Measurements from ENCODE around the gene PSMA6.
"Not testable (repeated sequence)": the region's sequence is repeated elsewhere in the genome, so short reads cannot be mapped to it uniquely, and the experiment has no call there.

The PSMA6 gene

DNA sequence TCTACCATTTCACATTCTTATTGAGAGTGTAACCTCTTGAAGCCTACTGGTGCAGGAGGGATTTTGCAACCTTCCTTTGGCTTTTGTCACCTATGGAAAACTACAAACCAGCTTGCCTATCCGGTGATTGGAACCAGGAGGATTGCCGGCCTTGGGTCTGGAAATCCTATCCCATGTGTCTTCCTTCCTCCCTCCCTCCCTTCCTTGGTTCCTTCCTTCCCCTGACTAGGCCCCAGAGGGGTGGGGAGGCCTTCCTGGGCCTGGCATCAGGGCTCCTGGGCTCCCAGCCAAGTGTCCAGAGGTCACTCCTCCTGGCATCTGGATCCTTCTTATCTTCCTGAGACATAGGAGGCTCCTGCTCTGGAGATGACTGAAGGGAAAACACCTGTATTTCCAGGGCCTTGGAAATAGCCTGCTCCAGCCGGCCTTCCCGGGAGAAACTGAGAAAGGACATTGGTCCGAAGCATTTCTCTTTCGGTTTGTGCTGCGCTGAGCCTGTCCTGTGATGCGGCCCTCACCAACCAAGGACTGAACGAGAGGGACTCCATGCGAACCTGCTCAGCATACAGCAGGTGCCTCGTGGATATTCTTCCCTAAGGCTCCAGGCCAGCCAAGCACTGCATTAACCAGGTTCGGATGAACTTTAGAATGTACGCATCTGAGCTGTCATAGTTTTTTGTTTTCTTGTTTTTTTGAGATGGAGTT lies 43.4 kb downstream of the PSMA6 start:
- no peaks in the 10 kb centered on the region for H3K36me3 ChIP-seq
- no peaks in the 10 kb centered on the region for H3K27me3 ChIP-seq
- TF ChIP-seq Cebpa-rat (IDR thresholded peaks at IDR 0.05): no peak
- peaks cover 81% of the 10 kb centered on the region for H3K4me1 ChIP-seq
- H3K27ac ChIP-seq: no peak overlapping the region; the same call in 1 of the 2 replicates
- no peak overlapping the region for H3K4me3 ChIP-seq
- H4K20me1 ChIP-seq: no peaks in the 10 kb centered on the region
- H3K9me3 ChIP-seq: no peaks in the 10 kb centered on the region
- no peak overlapping the region for H3K4me2 ChIP-seq
- H3K9ac ChIP-seq: no peak overlapping the region

GRCh38 chr14:35336171-35336493 lies 44.0 kb downstream of the PSMA6 start:
- not testable (repeated sequence) for H3K36me3 ChIP-seq, H4K20me1 ChIP-seq, H3K27me3 ChIP-seq, H3K4me3 ChIP-seq, H3K9ac ChIP-seq, H3K9me3 ChIP-seq
- Histone ChIP-seq H3K27ac (peak overlapping the region; percentile 67), H3K4me1 (peaks cover 87% of the 10 kb centered on the region), H3K4me2 (peak overlapping the region; percentile 45; the same call in 1 of the 2 replicates)

DNA sequence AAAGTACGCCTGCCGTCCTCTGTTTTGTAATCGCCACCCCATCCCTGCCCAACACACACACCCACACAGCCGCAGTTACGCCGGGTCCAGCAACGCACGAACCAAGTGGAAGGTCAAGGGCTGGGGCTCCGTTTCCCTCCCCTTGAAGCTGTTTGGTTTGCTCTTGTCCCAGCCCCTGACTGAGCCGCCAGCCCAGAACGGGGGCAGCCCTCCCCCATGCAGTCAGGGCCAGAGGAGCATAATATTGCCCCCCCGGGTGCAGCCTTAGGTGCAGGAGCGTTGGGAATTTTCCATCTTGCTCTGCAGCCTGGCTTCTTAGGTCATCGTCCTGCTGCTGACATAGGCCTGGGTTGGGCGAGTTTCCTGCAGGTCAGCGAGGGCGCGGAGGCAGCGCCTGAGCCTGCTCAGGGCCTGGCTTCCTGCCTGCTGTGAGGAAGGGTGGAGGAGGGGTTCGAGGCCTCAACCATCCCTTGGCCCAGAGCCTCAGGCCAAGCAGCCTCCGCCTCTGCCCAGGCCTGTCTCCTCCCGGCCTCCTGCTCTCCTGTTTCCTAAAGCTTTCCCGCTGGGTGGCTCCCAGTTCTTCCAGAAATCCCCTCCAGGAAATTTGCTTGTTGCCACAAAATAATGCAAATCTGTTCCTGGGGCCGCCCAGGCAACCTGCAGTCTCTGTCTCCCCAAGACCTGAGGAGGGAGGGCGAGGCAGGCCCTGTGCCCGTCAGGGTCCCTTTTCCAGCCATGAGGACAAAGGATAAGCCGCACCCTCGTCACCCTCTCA lies 44.5 kb downstream of the PSMA6 start:
- no peaks in the 10 kb centered on the region for H3K9me3 ChIP-seq
- no peaks in the 10 kb centered on the region for H3K36me3 ChIP-seq
- peak overlapping the region; percentile 45 for H3K4me2 ChIP-seq
- H3K4me3 ChIP-seq: no peak overlapping the region
- TF ChIP-seq Cebpa-rat (IDR thresholded peaks at IDR 0.05): no peak
- H3K4me1 ChIP-seq: peaks cover 88% of the 10 kb centered on the region
- H3K9ac ChIP-seq: 0 out of 2 replicates have a peak overlapping the region, but pooled peaks have one; percentile 41
- H3K27ac ChIP-seq: peak overlapping the region; percentile 67
- H3K27me3 ChIP-seq: no peaks in the 10 kb centered on the region
- no peaks in the 10 kb centered on the region for H4K20me1 ChIP-seq

- peak overlapping the region; percentile 67 for H3K27ac ChIP-seq
These were observed 45.4 kb downstream of the PSMA6 start for GRCh38 chr14:35337269-35338255.

GRCh38 chr14:35338731-35339405 lies 46.7 kb downstream of the PSMA6 start:
- peaks cover 88% of the 10 kb centered on the region for H3K4me1 ChIP-seq
- peak overlapping the region; percentile 85 for H3K27ac ChIP-seq
- TF ChIP-seq Cebpa-rat (IDR thresholded peaks at IDR 0.05): no peak
- H4K20me1 ChIP-seq: no peaks in the 10 kb centered on the region
- no peak overlapping the region for H3K4me3 ChIP-seq
- no peaks in the 10 kb centered on the region for H3K9me3 ChIP-seq
- peak overlapping the region; percentile 75 for H3K4me2 ChIP-seq
- no peaks in the 10 kb centered on the region for H3K36me3 ChIP-seq
- H3K27me3 ChIP-seq: no peaks in the 10 kb centered on the region
- H3K9ac ChIP-seq: peak overlapping the region; percentile 73; the same call in 1 of the 2 replicates

More at GRCh38 chr14:35337269-35338255, 45.4 kb downstream of the PSMA6 start:
- TF ChIP-seq Cebpa-rat (IDR thresholded peaks at IDR 0.05): no peak
- Histone ChIP-seq H3K27me3 (no peaks in the 10 kb centered on the region), H4K20me1 (no peaks in the 10 kb centered on the region), H3K36me3 (no peaks in the 10 kb centered on the region), H3K9me3 (no peaks in the 10 kb centered on the region), H3K4me3 (no peak overlapping the region), H3K9ac (0 out of 2 replicates have a peak overlapping the region, but pooled peaks have one; percentile 41), H3K4me1 (peaks cover 88% of the 10 kb centered on the region), H3K4me2 (peak overlapping the region; percentile 45)

- H3K4me2 ChIP-seq: peak overlapping the region; percentile 75
- no peak for TF ChIP-seq Cebpa-rat (IDR thresholded peaks at IDR 0.05)
- no peaks in the 10 kb centered on the region for H3K36me3 ChIP-seq
- peak overlapping the region; percentile 85 for H3K27ac ChIP-seq
- H3K4me3 ChIP-seq: peak overlapping the region; percentile 45
- no peaks in the 10 kb centered on the region for H3K9me3 ChIP-seq
- H3K9ac ChIP-seq: peak overlapping the region; percentile 73
- no peaks in the 10 kb centered on the region for H3K27me3 ChIP-seq
- H3K4me1 ChIP-seq: peaks cover 91% of the 10 kb centered on the region
- no peaks in the 10 kb centered on the region for H4K20me1 ChIP-seq
These were observed 47.7 kb downstream of the PSMA6 start for GRCh38 chr14:35339761-35340406.

GRCh38 chr14:35340616-35341453 lies 48.7 kb downstream of the PSMA6 start:
- Histone ChIP-seq H3K4me2 (peak overlapping the region; percentile 75), H3K27ac (peak overlapping the region; percentile 85), H3K27me3 (no peaks in the 10 kb centered on the region), H3K4me1 (peaks cover 94% of the 10 kb centered on the region), H3K4me3 (no peak overlapping the region; the same call in 1 of the 2 replicates), H3K9me3 (no peaks in the 10 kb centered on the region), H4K20me1 (no peaks in the 10 kb centered on the region), H3K9ac (peak overlapping the region; percentile 73), H3K36me3 (no peaks in the 10 kb centered on the region)
- TF ChIP-seq Cebpa-rat (IDR thresholded peaks at IDR 0.05): no peak

GRCh38 chr14:35341454-35341750 lies 49.2 kb downstream of the PSMA6 start:
- Histone ChIP-seq H3K27me3 (no peaks in the 10 kb centered on the region), H3K27ac (peak overlapping the region; percentile 85), H3K4me3 (no peak overlapping the region), H3K9ac (peak overlapping the region; percentile 73), H4K20me1 (no peaks in the 10 kb centered on the region), H3K4me1 (peaks cover 99% of the 10 kb centered on the region), H3K36me3 (no peaks in the 10 kb centered on the region), H3K4me2 (peak overlapping the region; percentile 75), H3K9me3 (no peaks in the 10 kb centered on the region)
- TF ChIP-seq Cebpa-rat (IDR thresholded peaks at IDR 0.05): no peak

All from BLaER1 (cell line).